Measurements from ENCODE around the gene MAPRE3. TPM values are rescaled to one million over a fixed set of nuclear protein-coding genes. Genes with fewer than 3 reads are reported as not detected.
A peak's percentile ranks its signal among the peaks of the same experiment; 100 is the strongest.

Gene MAPRE3
- total and polyA plus RNA-seq, 9 of the 15 experiments (the other 6 are each of a cell fraction or from before 2014, with no cell fraction given), result 0.70 to 43.2 (median 12.6) TPM

- TF ChIP-seq ARID3B (CRISPR knock-in tag; IDR thresholded peaks at IDR 0.05; ENCODE audit: borderline replicate concordance), result no peak
These were observed 18.1 kb upstream of the MAPRE3 start (continued) for GRCh38 chr2:26952374-26952773.

- POLR2A ChIA-PET, result interaction anchor here (0.6 to 2.9 kb wide), 3 partner anchors 11 to 104 kb away, joined by 3 to 8 read pairs (median 3); no protein-coding TSS in a partner anchor
- DNase-seq (ENCODE audit: extremely low read depth in 1 of 4, low spot score in 3 of 4) (no peak), ATAC-seq (no peak), FAIRE-seq (no peak)
- Histone ChIP-seq H3K9me1 (ENCODE audit: control insufficient read depth, insufficient read depth, low read length) (no peaks in the 10 kb centered on the region), H3K36me3 (ENCODE audit: control insufficient read depth, insufficient read depth, low read length) (no peaks in the 10 kb centered on the region), H3K4me3 (no peak overlapping the region), H3K9me3 (replicated peaks; ENCODE audit: control insufficient read depth, insufficient read depth, low read depth, low read length) (no peaks in the 10 kb centered on the region), H3K27me3 (ENCODE audit: control insufficient read depth in 2 of 2, insufficient read depth in 2 of 2, low read length in 2 of 2) (peaks cover 47 to 56% of the 10 kb centered on the region in 2 experiments), H4K20me1 (replicated peaks; ENCODE audit: control insufficient read depth, insufficient read depth, low read length) (no peaks in the 10 kb centered on the region), H3K4me2 (ENCODE audit: insufficient read depth, low read length) (no peak overlapping the region), H3K9ac (ENCODE audit: insufficient read depth in 1 of 2, low read depth in 2 of 2, low read length in 2 of 2) (no peak overlapping the region), H3K4me1 (replicated peaks in 1 of 2; ENCODE audit: control insufficient read depth in 2 of 2, insufficient read depth in 2 of 2, low read length in 2 of 2) (peaks cover 0 to 3% of the 10 kb centered on the region in 2 experiments; a peak in 2 of 5 replicates), H3K79me2 (ENCODE audit: control insufficient read depth, insufficient read depth, low read length) (no peaks in the 10 kb centered on the region), H3K27ac (ENCODE audit: extremely low read depth, low read depth, low read length) (no peak overlapping the region), H2AFZ (ENCODE audit: low read depth, low read length) (no peak overlapping the region)
- no TSS peak for BruUV-seq (replicated peaks)
- 9% methylated on average over 4 of the region's 4 CpGs for WGBS (ENCODE audit: insufficient coverage, low coverage, missing lambda C conversion rate)
- intact Hi-C loops (cut with micrococcal nuclease) (no loop called here), in situ Hi-C loops (cut with MboI) (no loop called here)
- TF ChIP-seq PML (IDR thresholded peaks at IDR 0.05; ENCODE audit: low read length) (no peak), PCBP1 (IDR thresholded peaks at IDR 0.05; ENCODE audit: low read depth, low read length, poor library complexity, severe bottlenecking) (no peak), ZNF316 (IDR thresholded peaks at IDR 0.05) (peak; percentile 48; the same call in 1 of the 2 replicates), TFAM (CRISPR knock-in tag; conservative IDR thresholded peaks at IDR 0.05) (no peak), HNRNPH1 (optimal IDR thresholded peaks at IDR 0.05; ENCODE audit: low read depth, low read length) (no peak)
- CTCF ChIA-PET (ENCODE audit: low intra/inter-chr PET ratio), result no interaction called here
These were observed 16.3 kb upstream of the MAPRE3 start for GRCh38 chr2:26954135-26954534.

All from K562 (cell line).